GM19468 (cell line): ENCODE results near the gene MFN1.
"Not testable (repeated sequence)": the region's sequence is repeated elsewhere in the genome, so short reads cannot be mapped to it uniquely, and the experiment has no call there.

Experiments used
- ATAC-seq: cut with Tn5 transposase; IDR thresholded peaks from one replicate; pipeline ENCODE4 v1.9.1; 2021; ENCODE audit warnings: mild to moderate bottlenecking, moderate library complexity, moderate number of reproducible peaks; ENCODE audit not compliant: unreplicated experiment; ENCODE audit errors: extremely low read depth

The MFN1 gene

DNA sequence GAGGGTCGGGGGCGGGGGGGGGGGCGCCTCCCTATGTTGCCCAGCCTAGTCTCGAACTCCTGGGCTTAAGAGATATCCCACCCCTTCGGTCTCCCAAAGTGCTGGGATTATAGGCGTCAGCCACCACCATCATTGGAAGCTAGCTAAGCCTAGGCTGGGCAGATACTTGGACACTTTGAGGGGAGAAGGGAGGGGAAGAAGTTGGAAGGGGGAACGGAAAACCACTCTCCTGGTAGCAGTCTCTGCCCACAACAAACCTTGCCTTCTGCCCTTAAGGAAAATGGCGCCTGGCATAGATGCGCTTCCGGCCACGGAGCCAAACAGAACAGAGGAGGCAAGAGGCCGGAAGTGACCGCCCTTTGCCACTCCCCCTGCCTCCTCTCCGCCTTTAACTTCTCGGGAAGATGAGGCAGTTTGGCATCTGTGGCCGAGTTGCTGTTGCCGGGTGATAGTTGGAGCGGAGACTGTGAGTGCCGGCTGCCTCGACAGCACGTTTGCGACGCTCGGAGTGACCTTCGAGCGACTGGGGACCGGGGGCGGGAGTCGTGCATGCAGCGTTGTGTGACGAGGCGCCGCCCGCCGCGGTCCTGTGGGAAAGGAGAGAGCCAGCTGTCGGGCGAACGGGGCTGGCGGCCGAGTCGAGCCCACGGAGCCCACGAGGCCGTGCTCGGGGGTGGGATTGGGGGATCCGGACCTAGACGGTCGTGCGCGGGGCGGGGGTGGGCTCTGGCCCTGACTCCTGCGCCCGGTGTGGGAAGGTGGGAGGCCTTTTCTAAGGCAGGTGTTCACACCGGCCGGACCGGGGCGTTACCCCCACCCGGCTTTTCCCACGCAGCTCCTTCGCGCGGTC, at the start of gene MFN1:
Gene MFN1, plus strand, starts transcription at position 365 of the 850 bp plus-strand sequence. CDS start 1,143 bp downstream, outside the sequence.
- ATAC-seq = peak; percentile 92

DNA sequence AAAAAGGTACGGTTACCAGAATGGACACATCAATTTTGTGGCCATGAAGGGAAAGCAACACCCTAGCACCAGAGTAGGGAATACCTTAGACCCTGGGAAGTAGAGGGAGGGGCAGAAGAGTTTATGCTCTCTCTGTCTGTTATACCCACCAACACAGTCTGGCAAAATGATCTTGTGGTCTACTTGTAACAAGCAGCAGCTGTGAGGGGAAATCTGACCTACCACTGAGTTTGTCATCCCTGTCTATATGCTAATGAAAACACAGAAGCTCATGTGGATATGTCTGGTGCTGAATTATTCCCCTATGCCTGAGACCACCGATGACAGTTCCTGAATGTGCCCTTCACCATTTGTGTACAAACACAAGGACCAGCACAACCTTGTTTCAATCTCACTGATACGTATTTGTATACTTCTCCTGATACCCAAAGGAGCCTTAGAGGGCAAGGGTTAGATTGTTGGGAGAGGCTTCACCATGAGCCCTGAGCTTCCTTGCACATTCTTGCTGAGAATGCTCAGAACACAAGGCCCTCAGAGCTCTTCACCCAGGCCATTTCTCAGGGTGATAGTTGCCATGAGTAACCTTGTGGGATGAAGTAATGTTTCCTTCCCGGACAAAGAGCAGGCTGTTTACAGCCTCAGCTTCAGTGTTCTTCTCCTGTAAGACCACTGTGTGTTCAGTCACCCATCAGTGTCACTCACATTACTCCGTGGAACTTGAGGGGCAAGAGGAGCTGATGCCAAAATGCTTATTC, 49.4 kb upstream of the MFN1 start:
- no peak for ATAC-seq

GRCh38 chr3:179299316-179299715, 48.2 kb upstream of the MFN1 start:
- no peak for ATAC-seq

DNA sequence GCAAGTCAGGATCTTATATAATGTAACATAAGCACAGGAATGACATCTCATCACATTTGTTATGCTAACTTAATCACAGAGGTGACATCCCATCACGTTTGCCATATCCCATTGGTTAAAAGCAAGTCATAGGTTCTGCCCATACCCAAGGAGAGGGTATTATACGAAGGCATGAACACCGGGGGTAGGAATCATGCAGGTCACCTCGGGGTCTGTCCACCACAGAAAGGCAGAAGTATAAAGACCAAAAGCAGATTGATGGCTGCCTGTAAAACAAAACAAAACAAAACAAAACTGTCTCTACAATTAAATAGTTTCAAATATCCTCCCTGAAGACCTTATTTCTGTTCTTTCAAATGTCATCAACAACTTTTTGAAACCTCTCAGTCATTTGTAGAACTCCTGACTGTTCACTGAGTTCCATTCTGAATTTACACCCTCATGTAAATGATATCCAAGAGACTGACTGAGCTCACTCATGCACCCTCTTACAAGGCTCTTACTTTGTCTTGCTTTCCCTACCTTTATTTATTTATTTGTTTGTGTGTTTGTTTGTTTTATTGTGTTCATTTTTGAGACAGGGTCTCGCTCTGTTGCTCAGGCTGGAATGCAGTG, 47.4 kb upstream of the MFN1 start:
- ATAC-seq = no peak

GRCh38 chr3:179301645-179302044, 45.9 kb upstream of the MFN1 start:
- no peak for ATAC-seq

DNA sequence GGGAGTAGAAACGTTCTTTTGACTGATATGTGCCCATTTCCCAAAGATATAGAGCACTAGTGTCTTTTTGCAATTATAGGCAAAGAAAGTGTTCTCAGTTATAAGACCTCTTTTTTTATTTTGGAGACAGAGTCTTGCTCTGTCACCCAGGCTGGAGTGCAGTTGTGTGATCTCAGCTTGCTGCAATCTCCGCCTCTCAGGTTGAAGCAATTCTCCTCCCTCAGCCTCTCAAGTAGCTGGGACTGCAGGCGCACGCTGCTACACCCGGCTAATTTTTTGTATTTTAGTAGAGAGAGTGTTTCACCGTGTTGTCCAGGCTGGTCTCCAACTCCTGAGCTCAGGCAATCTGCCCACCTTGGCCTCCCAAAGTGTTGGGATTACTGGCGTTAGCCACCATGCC, 45.4 kb upstream of the MFN1 start:
- no peak for ATAC-seq

- no peak for ATAC-seq
Measured at GRCh38 chr3:179304605-179305004, 42.9 kb upstream of the MFN1 start.

DNA sequence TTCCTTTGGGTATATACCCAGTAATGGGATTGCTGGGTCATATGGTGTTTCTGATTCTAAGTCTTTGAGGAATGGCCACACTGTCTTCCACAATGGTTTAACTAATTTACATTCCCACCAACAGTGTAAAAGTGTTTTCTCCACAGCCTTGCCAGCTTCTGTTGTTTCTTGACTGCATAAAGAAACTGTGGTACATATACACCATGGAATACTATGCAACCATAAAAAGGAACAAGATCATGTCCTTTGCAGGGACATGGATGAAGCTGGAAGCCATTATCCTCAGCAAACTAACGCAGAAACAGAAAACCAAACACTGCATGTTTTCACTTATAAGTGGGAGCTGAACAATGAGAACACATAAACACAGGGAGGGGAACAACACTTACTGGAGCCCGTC, 40.1 kb upstream of the MFN1 start:
- ATAC-seq = not testable (repeated sequence)

DNA sequence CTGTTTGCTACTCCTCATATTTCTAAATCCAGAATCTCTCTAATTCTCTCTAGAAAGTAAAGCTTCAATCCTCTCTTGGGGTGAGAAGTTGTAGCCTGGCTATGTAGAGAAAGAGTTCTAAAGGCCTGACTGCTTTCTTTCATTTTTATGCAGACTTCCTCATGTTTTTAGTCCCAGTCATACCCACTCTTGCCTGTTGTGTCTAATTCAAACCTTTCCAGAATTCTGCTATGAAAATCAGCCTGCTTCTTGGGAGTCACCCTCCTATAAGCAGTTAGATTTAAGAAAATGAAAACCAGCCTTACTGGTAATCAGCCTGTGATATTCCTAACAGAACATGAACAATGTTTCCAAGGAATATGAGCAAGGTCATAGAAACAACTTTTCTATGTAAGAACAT, 39.5 kb upstream of the MFN1 start:
- no peak for ATAC-seq

DNA sequence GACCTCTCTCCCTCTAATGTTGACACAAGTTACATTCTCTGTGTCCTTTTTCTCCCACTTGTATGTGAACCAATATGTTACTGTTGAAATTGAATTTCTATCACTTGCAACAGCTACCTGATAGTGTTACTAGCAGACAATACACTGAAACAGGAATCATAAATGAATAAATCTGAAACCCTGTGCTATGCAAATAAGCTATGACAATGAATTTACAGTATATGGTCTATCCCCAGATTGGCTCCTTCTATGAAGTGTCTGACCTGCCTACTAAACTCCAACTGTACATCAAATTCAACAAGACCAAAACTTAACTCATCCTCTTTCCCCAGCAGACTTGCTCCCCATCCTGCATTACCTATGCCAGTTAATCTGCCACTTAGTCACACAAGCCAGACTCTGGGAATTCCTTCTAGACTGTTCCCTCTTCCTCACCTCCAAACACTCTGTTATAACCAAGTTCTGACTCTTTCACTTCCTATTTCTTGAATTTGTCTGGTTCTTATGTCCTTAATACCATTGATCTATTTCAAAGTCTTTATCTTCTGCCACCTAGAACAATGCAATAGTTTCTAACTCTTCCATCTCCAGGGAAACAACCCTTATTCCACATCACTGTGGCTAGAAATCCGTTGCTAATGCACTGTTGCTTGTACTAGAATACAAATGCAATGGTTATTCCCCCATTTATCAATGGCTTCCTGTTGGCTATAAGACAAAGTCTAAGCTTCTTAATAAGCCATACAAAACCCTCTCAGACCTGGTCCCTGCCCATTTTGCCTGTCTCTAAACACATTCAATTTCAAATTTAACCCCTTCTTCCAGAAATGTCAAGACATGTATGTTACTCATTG, 38.1 kb upstream of the MFN1 start:
- ATAC-seq = peak; percentile 76

DNA sequence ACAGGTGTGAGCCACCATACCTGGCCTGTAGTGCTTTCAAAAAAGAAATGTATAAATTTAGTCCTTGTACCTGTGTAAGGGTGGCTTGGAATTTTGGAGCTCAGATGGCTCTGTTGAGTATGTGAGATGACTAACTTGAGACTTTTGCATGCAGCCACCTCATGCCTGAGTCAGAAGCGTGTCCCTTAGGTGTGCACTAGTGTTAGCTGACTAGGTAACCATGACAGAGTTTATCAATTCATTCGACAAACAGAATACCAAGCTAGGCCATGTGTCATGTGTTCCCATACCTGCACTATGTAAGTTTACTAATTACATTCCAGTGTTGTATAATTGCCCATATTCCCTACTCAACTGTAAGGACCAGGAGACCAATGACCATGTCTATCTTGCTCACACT, 28.6 kb upstream of the MFN1 start:
- ATAC-seq = no peak

DNA sequence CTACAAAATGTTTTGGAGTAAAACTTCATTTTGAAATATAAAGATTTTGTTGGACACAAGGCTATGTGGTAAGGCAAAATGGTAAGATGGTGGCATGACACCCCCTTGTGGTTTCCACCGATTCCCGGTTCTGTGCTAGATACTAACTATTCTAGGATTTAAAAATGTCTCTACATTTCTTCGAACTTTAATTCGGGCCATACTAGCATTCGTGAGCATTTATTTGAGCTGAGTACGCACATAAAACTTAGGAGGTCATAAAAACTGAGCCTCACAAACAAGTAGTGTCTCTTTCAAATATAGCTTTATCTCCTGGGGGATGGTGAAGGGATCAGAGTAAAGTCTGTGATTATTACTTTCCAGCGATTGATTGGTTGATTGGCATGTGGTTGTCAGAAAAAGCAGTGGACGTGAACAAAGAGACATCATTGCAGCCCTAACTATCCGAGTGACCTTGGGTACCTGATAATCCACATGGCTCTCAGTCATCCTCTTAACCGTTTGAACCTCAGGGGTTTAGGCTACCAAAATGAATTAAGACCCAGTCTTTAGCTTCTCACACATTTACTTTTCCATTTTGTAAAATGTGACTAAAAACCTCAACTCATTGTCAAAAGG, 25.7 kb upstream of the MFN1 start:
- ATAC-seq = no peak

GRCh38 chr3:179322286-179323196, 25.0 kb upstream of the MFN1 start, which contains the start of gene ZNF639:
TSS of gene ZNF639 (plus strand) at chr3:179323031. CDS start at chr3:179328294, 5,263 bp downstream.
- peak; percentile 78 for ATAC-seq

DNA sequence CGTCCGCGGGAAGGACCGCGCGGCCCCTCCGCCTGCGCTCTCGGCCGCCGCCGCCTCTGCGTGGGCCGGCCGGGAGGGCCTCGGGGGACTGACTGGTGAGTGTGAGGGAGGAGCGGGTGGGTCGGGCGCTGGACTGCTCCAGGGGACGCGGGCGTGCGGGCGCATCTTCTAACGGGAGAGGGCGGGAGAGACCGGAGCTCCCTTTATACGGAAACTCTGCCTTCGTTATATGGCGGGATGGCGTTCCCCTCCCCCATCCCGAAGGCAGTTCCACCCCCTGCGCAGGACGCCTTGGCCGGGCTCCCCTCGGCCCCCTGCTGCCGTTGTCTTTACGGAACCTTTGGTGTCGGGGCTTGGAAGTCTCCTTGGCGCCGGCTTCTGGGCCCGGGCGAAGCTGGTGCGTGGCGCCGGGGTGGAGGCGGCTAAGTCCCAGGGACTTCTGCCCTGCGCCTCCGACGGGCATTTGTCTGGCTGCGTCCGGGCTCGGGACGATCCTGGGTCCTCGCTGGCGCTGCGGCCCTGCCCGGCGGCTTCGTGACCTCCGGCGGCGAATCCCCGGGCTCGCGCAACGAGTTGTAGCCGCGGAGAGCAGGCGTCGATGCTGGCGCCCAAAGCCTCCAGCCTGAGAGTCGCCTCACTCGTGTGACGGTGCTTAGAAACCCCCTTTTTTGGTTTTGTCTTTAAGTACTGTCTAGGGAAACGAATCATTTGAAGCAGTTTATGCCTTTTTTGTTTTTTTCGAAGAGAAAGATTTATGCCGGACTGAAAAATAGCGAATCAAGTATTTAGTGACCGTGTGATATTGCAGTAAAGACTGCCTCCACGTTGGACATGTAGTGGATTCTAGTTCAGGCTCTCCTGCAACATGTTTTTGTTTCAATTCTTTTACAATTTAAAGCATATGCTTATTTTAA, 24.1 kb upstream of the MFN1 start:
- peak; percentile 9 for ATAC-seq

DNA sequence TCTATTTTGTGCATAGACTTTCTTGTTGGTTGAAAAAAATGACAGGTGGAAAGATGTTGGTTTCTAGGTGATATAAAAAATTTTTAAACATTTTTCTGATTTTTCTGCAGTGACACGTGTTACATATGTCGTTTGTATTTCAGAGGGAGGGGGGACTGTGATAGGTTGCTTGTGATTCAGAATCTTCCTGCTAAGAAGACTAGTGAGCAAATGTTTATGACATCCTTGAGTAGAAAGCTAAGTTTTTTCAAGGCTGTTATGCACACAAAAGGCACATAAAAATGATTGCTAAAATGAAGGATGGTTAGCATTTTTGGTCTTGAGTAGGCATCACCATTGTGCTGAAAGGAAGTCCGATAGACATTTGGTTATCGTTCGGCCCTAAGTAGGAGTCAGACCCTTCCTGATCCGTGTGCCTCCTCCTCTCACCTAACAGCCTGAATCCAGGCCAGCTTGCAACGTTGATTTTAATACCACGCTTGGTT, 23.2 kb upstream of the MFN1 start:
- no peak for ATAC-seq

- ATAC-seq = no peak
Measured at GRCh38 chr3:179330438-179330837, 17.1 kb upstream of the MFN1 start.

DNA sequence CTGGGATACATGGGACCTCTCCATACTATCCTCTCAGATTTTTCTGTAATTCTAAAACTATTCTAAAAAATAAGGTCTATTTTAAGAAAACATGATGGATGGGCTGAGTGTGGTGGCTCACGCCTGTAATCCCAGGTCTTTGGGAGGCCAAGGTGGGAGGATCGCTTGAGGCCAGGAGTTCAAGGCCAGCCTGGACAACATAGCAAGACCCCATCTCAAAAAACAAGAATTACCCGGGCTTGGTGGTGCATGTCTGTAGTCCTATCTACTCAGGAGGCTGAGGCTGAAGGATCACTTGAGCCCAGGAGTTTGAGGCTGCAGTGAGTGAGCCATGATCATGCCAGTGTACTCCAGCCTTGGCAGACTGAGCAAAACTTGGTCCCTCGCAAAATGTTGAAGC, 15.3 kb upstream of the MFN1 start:
- ATAC-seq = no peak
